H1 (cell line): Measurements from ENCODE around the gene CLPTM1L.
"Not testable (repeated sequence)": the region's sequence is repeated elsewhere in the genome, so short reads cannot be mapped to it uniquely, and the experiment has no call there.

Experiments
- RFX5 ChIP-seq: IDR thresholded peaks from 2 replicates; pipeline ENCODE4 v1.6.1; 2011; ENCODE audit warnings: low read depth, low read length, improper control_type of control experiment, borderline replicate concordance
- TAF1 ChIP-seq: IDR thresholded peaks from 2 replicates; pipeline ENCODE4 v1.6.1; 2011; ENCODE audit warnings: mild to moderate bottlenecking, low read depth, low read length
- TF ChIP-seq, protein P1 (sequence below): IDR thresholded peaks from 2 replicates; pipeline ENCODE4 v1.6.1; 2012; ENCODE audit warnings: inconsistent platforms

DNA sequence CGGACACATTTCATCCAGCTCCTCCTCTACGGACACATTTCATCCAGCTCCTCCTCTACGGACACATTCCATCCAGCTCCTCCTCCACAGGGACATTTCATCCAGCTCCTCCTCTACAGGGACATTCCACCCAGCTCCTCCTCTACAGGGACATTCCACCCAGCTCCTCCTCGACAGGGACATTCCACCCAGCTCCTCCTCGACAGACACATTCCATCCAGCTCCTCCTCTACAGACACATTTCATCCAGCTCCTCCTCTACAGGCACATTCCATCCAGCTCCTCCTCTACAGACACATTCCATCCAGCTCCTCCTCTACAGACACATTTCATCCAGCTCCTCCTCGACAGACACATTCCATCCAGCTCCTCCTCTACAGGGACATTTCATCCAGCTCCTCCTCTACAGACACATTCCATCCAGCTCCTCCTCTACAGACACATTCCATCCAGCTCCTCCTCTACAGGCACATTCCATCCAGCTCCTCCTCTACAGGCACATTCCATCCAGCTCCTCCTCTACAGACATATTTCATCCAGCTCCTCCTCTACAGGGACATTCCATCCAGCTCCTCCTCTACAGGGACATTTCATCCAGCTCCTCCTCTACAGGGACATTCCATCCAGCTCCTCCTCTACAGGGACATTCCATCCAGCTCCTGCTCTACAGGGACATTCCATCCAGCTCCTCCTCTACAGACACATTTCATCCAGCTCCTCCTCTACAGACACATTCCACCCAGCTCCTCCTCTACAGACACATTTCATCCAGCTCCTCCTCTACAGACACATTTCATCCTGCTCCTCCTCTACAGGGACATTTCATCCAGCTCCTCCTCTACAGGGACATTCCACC is 17.8 kb downstream of the CLPTM1L start:
- not testable (repeated sequence) for TF ChIP-seq RFX5, TAF1
- TF ChIP-seq, protein P1, sequence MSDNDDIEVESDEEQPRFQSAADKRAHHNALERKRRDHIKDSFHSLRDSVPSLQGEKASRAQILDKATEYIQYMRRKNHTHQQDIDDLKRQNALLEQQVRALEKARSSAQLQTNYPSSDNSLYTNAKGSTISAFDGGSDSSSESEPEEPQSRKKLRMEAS = not testable (repeated sequence)
